ENCODE data around the gene LRRN2.
A peak's percentile ranks its signal among the peaks of the same experiment; 100 is the strongest.

The LRRN2 gene

GRCh38 chr1:204583909-204584632 is 101.5 kb downstream of the LRRN2 start:
- in situ Hi-C loops (cut with MboI; ENCODE audit: low pct_unique_long_range_greater_than_20kb, low sequenced_read_pairs, unreplicated experiment), result no loop called here
- no peak for DNase-seq (ENCODE audit: low spot score)
- TF ChIP-seq, protein P1, sequence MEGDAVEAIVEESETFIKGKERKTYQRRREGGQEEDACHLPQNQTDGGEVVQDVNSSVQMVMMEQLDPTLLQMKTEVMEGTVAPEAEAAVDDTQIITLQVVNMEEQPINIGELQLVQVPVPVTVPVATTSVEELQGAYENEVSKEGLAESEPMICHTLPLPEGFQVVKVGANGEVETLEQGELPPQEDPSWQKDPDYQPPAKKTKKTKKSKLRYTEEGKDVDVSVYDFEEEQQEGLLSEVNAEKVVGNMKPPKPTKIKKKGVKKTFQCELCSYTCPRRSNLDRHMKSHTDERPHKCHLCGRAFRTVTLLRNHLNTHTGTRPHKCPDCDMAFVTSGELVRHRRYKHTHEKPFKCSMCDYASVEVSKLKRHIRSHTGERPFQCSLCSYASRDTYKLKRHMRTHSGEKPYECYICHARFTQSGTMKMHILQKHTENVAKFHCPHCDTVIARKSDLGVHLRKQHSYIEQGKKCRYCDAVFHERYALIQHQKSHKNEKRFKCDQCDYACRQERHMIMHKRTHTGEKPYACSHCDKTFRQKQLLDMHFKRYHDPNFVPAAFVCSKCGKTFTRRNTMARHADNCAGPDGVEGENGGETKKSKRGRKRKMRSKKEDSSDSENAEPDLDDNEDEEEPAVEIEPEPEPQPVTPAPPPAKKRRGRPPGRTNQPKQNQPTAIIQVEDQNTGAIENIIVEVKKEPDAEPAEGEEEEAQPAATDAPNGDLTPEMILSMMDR (IDR thresholded peaks at IDR 0.05; ENCODE audit: extremely low read depth, insufficient read depth, missing control alignments), result no peak

DNA sequence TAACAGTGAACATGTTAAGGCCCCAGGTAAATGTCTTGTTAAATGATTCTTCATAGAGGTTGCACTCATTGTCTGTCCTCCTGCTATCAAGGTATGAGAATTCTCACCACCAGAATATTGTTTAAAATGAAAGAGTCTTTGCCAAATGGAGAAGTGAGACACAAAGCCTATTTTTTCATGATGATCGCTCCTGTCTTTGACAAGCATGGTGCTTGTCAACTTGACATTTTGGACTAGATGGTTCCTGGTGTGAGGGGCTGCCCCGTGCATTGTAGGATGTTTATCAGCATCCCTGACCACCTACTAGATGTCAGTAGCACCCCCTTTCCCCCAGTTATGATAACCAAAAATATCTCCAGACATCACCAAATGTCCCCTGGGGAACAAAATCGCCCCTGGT is 103.8 kb downstream of the LRRN2 start:
- in situ Hi-C loops (cut with MboI; ENCODE audit: low pct_unique_long_range_greater_than_20kb, low sequenced_read_pairs, unreplicated experiment), result no loop called here
- DNase-seq (ENCODE audit: low spot score), result no peak
- TF ChIP-seq, protein P1 (IDR thresholded peaks at IDR 0.05; ENCODE audit: extremely low read depth, insufficient read depth, missing control alignments), result no peak

DNA sequence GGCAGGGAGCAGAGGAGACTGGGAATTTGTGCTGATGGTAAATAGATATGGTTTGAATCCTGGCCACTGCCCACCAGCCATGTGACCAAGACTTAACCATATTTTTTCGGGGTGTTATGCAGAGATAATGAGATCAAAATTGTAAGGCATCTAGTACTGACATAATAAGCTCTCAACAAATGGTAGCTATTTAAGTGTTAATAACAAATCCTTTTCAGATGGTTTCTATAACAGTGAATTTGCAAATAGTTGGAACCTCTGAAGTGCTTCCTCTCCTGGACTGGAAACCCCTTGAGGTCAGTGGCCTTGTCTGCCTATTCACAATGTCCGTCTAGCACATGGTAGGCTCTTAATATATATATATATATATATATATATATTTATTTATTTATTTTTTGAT is 104.7 kb downstream of the LRRN2 start:
- in situ Hi-C loops (cut with MboI; ENCODE audit: low pct_unique_long_range_greater_than_20kb, low sequenced_read_pairs, unreplicated experiment), result no loop called here
- no peak for DNase-seq (ENCODE audit: low spot score)
- TF ChIP-seq, protein P1 (IDR thresholded peaks at IDR 0.05; ENCODE audit: extremely low read depth, insufficient read depth, missing control alignments), result no peak

GRCh38 chr1:204579681-204580080 is 105.9 kb downstream of the LRRN2 start:
- TF ChIP-seq, protein P1 (IDR thresholded peaks at IDR 0.05; ENCODE audit: extremely low read depth, insufficient read depth, missing control alignments), result no peak
- no peak for DNase-seq (ENCODE audit: low spot score)
- in situ Hi-C loops (cut with MboI; ENCODE audit: low pct_unique_long_range_greater_than_20kb, low sequenced_read_pairs, unreplicated experiment), result no loop called here

DNA sequence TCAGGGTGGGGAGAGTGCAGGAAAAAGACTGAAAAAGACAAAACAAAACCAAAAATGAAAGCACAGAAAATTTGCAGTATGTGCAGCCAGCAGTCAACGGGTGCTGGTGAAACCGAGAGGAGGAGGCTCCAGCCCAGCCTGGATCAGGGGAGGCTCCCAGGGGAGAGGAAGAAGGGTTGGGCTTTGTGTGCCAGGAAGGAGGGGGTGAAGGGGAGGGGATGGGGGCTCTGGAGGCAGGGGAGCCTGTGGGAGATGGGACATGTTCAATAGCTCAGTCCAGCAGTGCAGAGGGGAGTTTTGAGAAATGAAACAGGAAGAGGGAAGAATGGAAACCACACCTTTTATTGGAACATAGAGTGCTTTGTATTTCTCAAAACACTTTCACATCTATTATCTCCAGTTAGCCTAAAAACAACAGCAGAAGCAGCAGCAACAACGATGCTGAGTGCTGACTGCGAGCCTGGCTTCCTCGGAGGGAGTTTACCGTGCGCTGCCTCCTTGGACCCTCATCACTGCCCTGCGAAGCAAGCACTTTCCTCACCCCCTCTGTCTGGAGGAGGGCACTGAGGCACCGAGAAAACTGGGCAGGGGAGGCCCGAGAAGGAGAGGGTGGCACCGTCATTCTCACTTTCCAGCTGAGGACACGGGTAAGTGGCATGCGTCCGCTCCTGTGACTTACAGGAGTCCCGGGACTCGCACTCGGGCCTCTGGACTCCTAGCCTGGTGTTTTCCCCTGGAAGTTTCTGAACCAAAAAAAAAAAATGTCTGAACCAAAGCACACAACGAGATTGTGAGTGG is 106.5 kb downstream of the LRRN2 start:
- DNase-seq (ENCODE audit: low spot score), result peak; percentile 71
- in situ Hi-C loops (cut with MboI; ENCODE audit: low pct_unique_long_range_greater_than_20kb, low sequenced_read_pairs, unreplicated experiment), result no loop called here
- TF ChIP-seq, protein P1 (IDR thresholded peaks at IDR 0.05; ENCODE audit: extremely low read depth, insufficient read depth, missing control alignments), result no peak

- in situ Hi-C loops (cut with MboI; ENCODE audit: low pct_unique_long_range_greater_than_20kb, low sequenced_read_pairs, unreplicated experiment), result no loop called here
- no peak for DNase-seq (ENCODE audit: low spot score)
- TF ChIP-seq, protein P1 (IDR thresholded peaks at IDR 0.05; ENCODE audit: extremely low read depth, insufficient read depth, missing control alignments), result no peak
These were observed 107.6 kb downstream of the LRRN2 start for GRCh38 chr1:204577794-204578478.
